Measurements from ENCODE around the gene NCOA7.

NCOA7 gene

DNA sequence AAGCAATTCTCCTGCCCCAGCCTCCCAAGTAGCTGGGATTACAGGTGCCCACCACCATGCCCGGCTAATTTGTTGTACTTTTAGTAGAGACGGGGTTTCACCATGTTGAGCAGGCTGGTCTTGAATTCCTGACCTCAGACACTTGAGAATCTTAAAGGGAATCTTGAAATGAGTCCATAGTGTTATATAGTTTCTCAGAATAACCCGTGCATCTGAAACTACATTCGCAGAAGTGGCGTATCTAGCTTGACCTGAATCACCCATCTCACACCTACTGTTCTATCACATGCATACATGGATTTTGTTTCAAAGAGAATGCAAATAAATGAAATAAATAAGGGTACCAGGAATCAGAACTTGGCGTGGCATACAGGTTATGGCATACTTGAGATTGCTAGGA, 65.0 kb downstream of the NCOA7 start:
- H3K27me3 ChIP-seq (ENCODE audit: insufficient read depth, insufficient read length): no peaks in the 10 kb centered on the region
- H3K4me1 ChIP-seq (ENCODE audit: insufficient read depth, insufficient read length): no peaks in the 10 kb centered on the region
- DNase-seq (ENCODE audit: low read depth, low spot score): no peak
- H3K9me3 ChIP-seq (ENCODE audit: insufficient read depth, low read length): no peaks in the 10 kb centered on the region
- no peaks in the 10 kb centered on the region for H3K36me3 ChIP-seq (ENCODE audit: insufficient read depth, insufficient read length, low read length)
- no peak overlapping the region for H3K4me3 ChIP-seq (ENCODE audit: insufficient read length, low read depth)
- no peak overlapping the region for H3K9ac ChIP-seq (ENCODE audit: insufficient read length, low read depth)
- no peak for TF ChIP-seq SUZ12 (IDR thresholded peaks at IDR 0.05; ENCODE audit: extremely low read depth, insufficient read depth, insufficient read length)
- no peak for TF ChIP-seq YY1 (IDR thresholded peaks at IDR 0.05; ENCODE audit: insufficient read depth, insufficient read length)
- TF ChIP-seq ZNF274 (IDR thresholded peaks at IDR 0.05; ENCODE audit: low read depth, low read length): no peak

DNA sequence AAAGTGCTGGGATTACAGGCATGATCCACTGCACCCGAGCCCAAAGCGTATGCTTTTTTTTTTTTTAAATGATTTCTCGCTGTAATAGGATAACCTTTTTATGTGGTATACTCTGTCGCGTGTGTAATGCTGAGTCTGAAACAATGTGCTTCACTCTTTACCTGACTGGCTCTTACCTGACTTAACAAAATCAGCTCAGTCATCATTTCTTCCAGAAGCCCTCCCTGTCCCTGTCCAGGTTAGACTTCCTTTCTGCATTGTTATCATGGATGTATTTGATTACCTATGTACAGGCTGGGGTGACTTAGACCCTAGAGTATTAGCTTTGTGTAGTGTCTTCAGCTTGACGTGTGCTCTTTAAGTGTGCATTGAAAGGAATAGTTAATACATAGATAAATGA, 67.1 kb downstream of the NCOA7 start:
- no peak for DNase-seq (ENCODE audit: low read depth, low spot score)
- TF ChIP-seq ZNF274 (IDR thresholded peaks at IDR 0.05; ENCODE audit: low read depth, low read length) (no peak), YY1 (IDR thresholded peaks at IDR 0.05; ENCODE audit: insufficient read depth, insufficient read length) (no peak), SUZ12 (IDR thresholded peaks at IDR 0.05; ENCODE audit: extremely low read depth, insufficient read depth, insufficient read length) (no peak)
- no peaks in the 10 kb centered on the region for H3K4me1 ChIP-seq (ENCODE audit: insufficient read depth, insufficient read length)
- H3K36me3 ChIP-seq (ENCODE audit: insufficient read depth, insufficient read length, low read length): no peaks in the 10 kb centered on the region
- no peak overlapping the region for H3K4me3 ChIP-seq (ENCODE audit: insufficient read length, low read depth)
- H3K9me3 ChIP-seq (ENCODE audit: insufficient read depth, low read length): no peaks in the 10 kb centered on the region
- no peak overlapping the region for H3K9ac ChIP-seq (ENCODE audit: insufficient read length, low read depth)
- H3K27me3 ChIP-seq (ENCODE audit: insufficient read depth, insufficient read length): no peaks in the 10 kb centered on the region

DNA sequence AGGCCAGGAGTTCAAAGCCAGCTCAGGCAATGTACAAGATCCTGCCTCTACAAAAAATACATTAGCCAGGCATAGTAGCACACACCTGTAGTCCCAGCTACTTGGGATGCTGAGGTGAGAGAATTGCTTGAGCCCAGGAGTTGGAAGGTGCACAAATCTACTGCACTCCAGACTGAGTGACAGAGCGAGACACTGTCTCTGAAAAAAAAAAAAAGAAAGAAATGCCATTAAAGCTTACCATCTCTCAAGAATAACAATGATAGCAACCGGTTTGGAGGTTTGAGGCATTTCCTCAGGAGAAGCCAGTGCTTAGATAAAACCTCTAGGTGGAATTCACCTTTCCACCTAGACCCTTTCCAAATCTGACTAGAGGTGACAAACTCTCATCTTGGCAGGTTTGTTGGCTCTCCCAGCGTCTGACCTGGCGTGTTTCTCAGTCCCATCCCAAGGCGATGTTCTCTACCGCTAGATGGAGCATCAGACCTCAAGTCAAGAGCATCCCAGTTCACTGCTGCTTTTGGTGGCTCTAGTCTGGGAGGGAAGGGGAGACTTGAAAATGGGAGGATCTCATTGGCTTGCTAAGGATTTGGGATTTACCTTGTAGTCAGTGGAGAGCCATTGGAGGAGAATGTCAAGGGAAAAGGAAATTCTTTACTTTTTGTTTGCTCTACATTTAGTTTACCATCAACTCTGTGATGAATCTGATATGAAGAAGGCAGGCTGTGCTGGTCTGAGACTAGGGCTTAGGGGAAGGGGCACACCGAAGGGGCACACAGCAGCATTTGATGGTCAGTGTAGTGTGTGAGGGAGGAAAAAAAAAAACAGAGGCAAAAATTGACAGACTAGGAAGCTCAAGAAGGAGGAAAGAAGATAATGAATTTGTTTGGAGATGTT, 67.9 kb downstream of the NCOA7 start:
- TF ChIP-seq SUZ12 (IDR thresholded peaks at IDR 0.05; ENCODE audit: extremely low read depth, insufficient read depth, insufficient read length) (no peak), YY1 (IDR thresholded peaks at IDR 0.05; ENCODE audit: insufficient read depth, insufficient read length) (no peak), ZNF274 (IDR thresholded peaks at IDR 0.05; ENCODE audit: low read depth, low read length) (no peak)
- peak; percentile 47 for DNase-seq (ENCODE audit: low read depth, low spot score)

DNA sequence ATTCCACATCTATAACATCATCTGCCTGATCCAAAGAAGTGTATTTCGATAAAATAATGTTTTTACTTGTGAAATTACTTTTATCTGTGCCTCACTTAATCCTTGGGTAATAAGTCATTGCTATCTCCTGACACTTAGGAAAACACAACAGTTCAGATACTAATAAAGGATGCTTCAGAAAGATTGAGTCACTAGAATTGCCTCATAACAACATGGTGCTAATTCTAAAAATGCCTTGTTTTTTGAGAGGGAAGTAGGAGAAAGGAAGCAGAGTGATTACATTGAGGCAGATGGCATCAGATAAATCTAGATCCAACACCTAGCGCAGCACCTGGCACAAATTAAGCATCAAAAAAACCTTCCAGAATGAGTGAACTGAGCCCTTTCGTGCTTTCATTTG, 69.0 kb downstream of the NCOA7 start:
- H3K9me3 ChIP-seq (ENCODE audit: insufficient read depth, low read length): no peaks in the 10 kb centered on the region
- no peak for DNase-seq (ENCODE audit: low read depth, low spot score)
- no peak overlapping the region for H3K4me3 ChIP-seq (ENCODE audit: insufficient read length, low read depth)
- TF ChIP-seq ZNF274 (IDR thresholded peaks at IDR 0.05; ENCODE audit: low read depth, low read length) (no peak), SUZ12 (IDR thresholded peaks at IDR 0.05; ENCODE audit: extremely low read depth, insufficient read depth, insufficient read length) (no peak), YY1 (IDR thresholded peaks at IDR 0.05; ENCODE audit: insufficient read depth, insufficient read length) (no peak)
- H3K27me3 ChIP-seq (ENCODE audit: insufficient read depth, insufficient read length): no peaks in the 10 kb centered on the region
- no peak overlapping the region for H3K9ac ChIP-seq (ENCODE audit: insufficient read length, low read depth)
- no peaks in the 10 kb centered on the region for H3K36me3 ChIP-seq (ENCODE audit: insufficient read depth, insufficient read length, low read length)
- no peaks in the 10 kb centered on the region for H3K4me1 ChIP-seq (ENCODE audit: insufficient read depth, insufficient read length)

More for the DNA sequence above, 67.9 kb downstream of the NCOA7 start:
- Histone ChIP-seq H3K27me3 (ENCODE audit: insufficient read depth, insufficient read length) (no peaks in the 10 kb centered on the region), H3K4me1 (ENCODE audit: insufficient read depth, insufficient read length) (no peaks in the 10 kb centered on the region), H3K9ac (ENCODE audit: insufficient read length, low read depth) (no peak overlapping the region), H3K4me3 (ENCODE audit: insufficient read length, low read depth) (no peak overlapping the region), H3K9me3 (ENCODE audit: insufficient read depth, low read length) (no peaks in the 10 kb centered on the region), H3K36me3 (ENCODE audit: insufficient read depth, insufficient read length, low read length) (no peaks in the 10 kb centered on the region)

DNA sequence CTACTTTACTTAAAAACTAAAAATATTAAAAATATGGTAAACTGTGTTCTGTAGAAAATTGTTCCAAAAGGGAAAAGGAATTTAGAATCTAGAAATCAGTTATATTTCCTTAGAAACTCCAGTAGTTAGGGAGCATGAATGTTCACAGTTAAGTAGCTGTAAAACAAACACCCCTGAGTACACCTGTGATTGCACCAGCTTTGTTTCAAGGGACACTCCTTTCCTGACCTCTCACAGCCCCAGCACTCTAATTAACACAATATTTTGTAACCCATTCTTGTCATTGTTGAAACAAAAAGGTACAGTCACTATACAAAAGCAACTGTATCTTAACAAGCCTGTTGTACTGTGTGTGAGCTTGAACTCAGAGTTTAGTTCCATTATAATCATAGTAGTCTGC, 72.3 kb downstream of the NCOA7 start:
- Histone ChIP-seq H3K36me3 (ENCODE audit: insufficient read depth, insufficient read length, low read length) (no peaks in the 10 kb centered on the region), H3K4me3 (ENCODE audit: insufficient read length, low read depth) (no peak overlapping the region), H3K9ac (ENCODE audit: insufficient read length, low read depth) (no peak overlapping the region), H3K9me3 (ENCODE audit: insufficient read depth, low read length) (no peaks in the 10 kb centered on the region), H3K4me1 (ENCODE audit: insufficient read depth, insufficient read length) (no peaks in the 10 kb centered on the region), H3K27me3 (ENCODE audit: insufficient read depth, insufficient read length) (no peaks in the 10 kb centered on the region)
- DNase-seq (ENCODE audit: low read depth, low spot score): no peak
- TF ChIP-seq YY1 (IDR thresholded peaks at IDR 0.05; ENCODE audit: insufficient read depth, insufficient read length) (no peak), SUZ12 (IDR thresholded peaks at IDR 0.05; ENCODE audit: extremely low read depth, insufficient read depth, insufficient read length) (no peak), ZNF274 (IDR thresholded peaks at IDR 0.05; ENCODE audit: low read depth, low read length) (no peak)

DNA sequence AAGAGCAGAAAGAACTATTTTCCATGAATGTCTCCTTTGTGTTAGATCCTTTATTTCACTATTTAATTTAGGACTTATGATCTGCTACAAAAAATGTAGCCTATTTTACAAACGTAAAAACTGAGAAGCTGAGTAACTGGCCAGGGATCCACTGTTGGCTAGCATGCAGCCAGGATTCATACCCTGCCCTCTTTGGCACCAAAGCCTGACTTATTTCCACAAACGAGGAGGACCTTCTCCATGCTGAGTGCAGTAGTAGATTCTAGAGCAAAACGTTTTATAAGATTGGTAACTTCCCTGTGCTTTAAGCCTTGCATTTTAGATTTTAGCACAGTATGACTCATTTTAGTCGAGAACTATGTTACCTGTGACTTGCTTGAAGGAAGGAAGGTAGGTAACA, 74.3 kb downstream of the NCOA7 start:
- H3K36me3 ChIP-seq (ENCODE audit: insufficient read depth, insufficient read length, low read length): no peaks in the 10 kb centered on the region
- no peaks in the 10 kb centered on the region for H3K9me3 ChIP-seq (ENCODE audit: insufficient read depth, low read length)
- no peak overlapping the region for H3K4me3 ChIP-seq (ENCODE audit: insufficient read length, low read depth)
- H3K4me1 ChIP-seq (ENCODE audit: insufficient read depth, insufficient read length): no peaks in the 10 kb centered on the region
- TF ChIP-seq YY1 (IDR thresholded peaks at IDR 0.05; ENCODE audit: insufficient read depth, insufficient read length) (no peak), ZNF274 (IDR thresholded peaks at IDR 0.05; ENCODE audit: low read depth, low read length) (no peak), SUZ12 (IDR thresholded peaks at IDR 0.05; ENCODE audit: extremely low read depth, insufficient read depth, insufficient read length) (no peak)
- no peak overlapping the region for H3K9ac ChIP-seq (ENCODE audit: insufficient read length, low read depth)
- DNase-seq (ENCODE audit: low read depth, low spot score): no peak
- no peaks in the 10 kb centered on the region for H3K27me3 ChIP-seq (ENCODE audit: insufficient read depth, insufficient read length)

DNA sequence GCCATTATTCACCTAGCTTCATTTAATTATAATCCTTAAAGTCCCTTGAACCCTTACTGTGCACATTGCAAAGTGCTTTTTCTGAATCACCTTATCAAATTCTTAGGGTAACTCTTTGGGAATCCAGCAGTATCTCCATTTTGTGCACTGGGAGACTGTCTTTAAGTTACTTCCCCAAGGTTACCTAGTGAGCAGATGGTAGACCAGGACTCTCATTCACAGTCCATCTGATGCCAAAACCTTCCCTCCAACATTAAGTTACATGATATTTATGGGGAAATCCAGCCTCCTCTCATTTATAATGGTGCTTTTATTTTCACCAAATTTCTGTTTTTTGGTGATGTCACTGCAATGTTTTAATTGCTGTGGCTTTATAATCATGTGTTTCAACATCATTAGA, 75.7 kb downstream of the NCOA7 start:
- Histone ChIP-seq H3K4me3 (ENCODE audit: insufficient read length, low read depth) (no peak overlapping the region), H3K9me3 (ENCODE audit: insufficient read depth, low read length) (no peaks in the 10 kb centered on the region), H3K4me1 (ENCODE audit: insufficient read depth, insufficient read length) (no peaks in the 10 kb centered on the region), H3K27me3 (ENCODE audit: insufficient read depth, insufficient read length) (no peaks in the 10 kb centered on the region), H3K36me3 (ENCODE audit: insufficient read depth, insufficient read length, low read length) (no peaks in the 10 kb centered on the region), H3K9ac (ENCODE audit: insufficient read length, low read depth) (no peak overlapping the region)
- DNase-seq (ENCODE audit: low read depth, low spot score): no peak
- TF ChIP-seq YY1 (IDR thresholded peaks at IDR 0.05; ENCODE audit: insufficient read depth, insufficient read length) (no peak), ZNF274 (IDR thresholded peaks at IDR 0.05; ENCODE audit: low read depth, low read length) (no peak), SUZ12 (IDR thresholded peaks at IDR 0.05; ENCODE audit: extremely low read depth, insufficient read depth, insufficient read length) (no peak)
